K562 (cell line): ENCODE data around the gene NACC1. TPM values are rescaled to one million over a fixed set of nuclear protein-coding genes. Genes with fewer than 3 reads are reported as not detected.
A peak's percentile ranks its signal among the peaks of the same experiment; 100 is the strongest.

Experiments used
- BRCA1 ChIP-seq, 2 experiments: fragments of 450-650 bp in 1 of 2; sonication (generic) in 1 of 2; formaldehyde crosslinking in 1 of 2; IDR thresholded peaks; 2 replicates each; pipeline versions ENCODE4 v1.5.0 to v1.6.1; 2017 to 2020; ENCODE audit warnings: mild to moderate bottlenecking in 1 of 2, missing genetic modification reagents in 1 of 2
- CC2D1A ChIP-seq: fragments of 450-650 bp; IDR thresholded peaks from 2 replicates; pipeline ENCODE4 v1.6.1; 2017; ENCODE audit warnings: mild to moderate bottlenecking
- CHD1 ChIP-seq: fragments of 200-600 bp; sonication (generic); IDR thresholded peaks from one replicate; pipeline ENCODE4 v1.6.1; 2012; ENCODE audit warnings: mild to moderate bottlenecking, moderate library complexity, low read length, inconsistent platforms
- E2F5 ChIP-seq: sonication (generic); formaldehyde crosslinking; IDR thresholded peaks from 2 replicates; pipeline ENCODE4 v1.8.0; 2022; ENCODE audit warnings: mild to moderate bottlenecking, missing genetic modification reagents
- FUS ChIP-seq: fragments of 200-400 bp; formaldehyde crosslinking; optimal IDR thresholded peaks from 2 replicates; pipeline ENCODE3; 2017; ENCODE audit warnings: low read depth, low read length
- HNRNPL ChIP-seq: fragments of 200-400 bp; formaldehyde crosslinking; IDR thresholded peaks from 2 replicates; pipeline ENCODE4 v1.6.1; 2017; ENCODE audit warnings: low read depth, mild to moderate bottlenecking, low read length
- HOMEZ ChIP-seq: fragments of 250-450 bp; sonication (Bioruptor Pico); IDR thresholded peaks from 2 replicates; pipeline ENCODE4 v1.4.0; 2020; ENCODE audit warnings: mild to moderate bottlenecking, moderate library complexity
- HSF4 ChIP-seq: fragments of 250-450 bp; sonication (Bioruptor Pico); IDR thresholded peaks from 2 replicates; pipeline ENCODE4 v2.1.2; 2022; ENCODE audit warnings: mild to moderate bottlenecking, moderate library complexity, borderline replicate concordance
- NFIC ChIP-seq: fragments of 450-650 bp; IDR thresholded peaks from 2 replicates; pipeline ENCODE4 v1.6.1; 2017; ENCODE audit warnings: mild to moderate bottlenecking, inconsistent platforms
- RBM14 ChIP-seq: fragments of 200-400 bp; formaldehyde crosslinking; IDR thresholded peaks from 2 replicates; pipeline ENCODE4 v1.6.1; 2018; ENCODE audit warnings: low read depth, mild to moderate bottlenecking, low read length, moderate library complexity, borderline replicate concordance; ENCODE audit not compliant: insufficient read depth
- TEAD4 ChIP-seq, 2 experiments: sonication (generic) in 1 of 2; formaldehyde crosslinking in 1 of 2; IDR thresholded peaks; 2 replicates each; pipeline versions ENCODE4 v1.6.1 to v1.8.0; 2012 to 2022; ENCODE audit warnings: borderline replicate concordance in 1 of 2, inconsistent platforms in 1 of 2, low read length in 1 of 2, mild to moderate bottlenecking in 1 of 2, missing genetic modification reagents in 1 of 2
- TRIM28 ChIP-seq: fragments of 450-650 bp; IDR thresholded peaks from 2 replicates; pipeline ENCODE4 v1.6.1; 2017
- UBTF ChIP-seq, 2 experiments: IDR thresholded peaks; 2 replicates each; pipeline ENCODE4 v1.6.1; 2012; ENCODE audit warnings: improper control_type of control experiment in 2 of 2, low read depth in 2 of 2, low read length in 2 of 2, borderline replicate concordance in 1 of 2
- ZBTB7A ChIP-seq: IDR thresholded peaks from 2 replicates; pipeline ENCODE4 v1.6.1; 2011; ENCODE audit warnings: low read depth, mild to moderate bottlenecking, low read length, moderate library complexity, borderline replicate concordance; ENCODE audit not compliant: control insufficient read depth
- ZNF609 ChIP-seq: sonication (generic); formaldehyde crosslinking; IDR thresholded peaks from 2 replicates; pipeline ENCODE4 v1.8.1; 2023; ENCODE audit warnings: missing genetic modification reagents, mild to moderate bottlenecking, borderline replicate concordance
- polyA plus RNA-seq, 8 experiments: library from polyadenylated mRNA; depleted of rRNA in 4 of 8; stranded (reverse) in 5 of 8; unstranded in 3 of 8; fragments of >200 nt; fragmentation: Nextera tagmentation in 2 of 8; fragmentation: Illumina TruSeq in 1 of 8; extraction: Ambion mirVana in 2 of 8; extraction: Trizol in 1 of 8; gene quantifications; 2 replicates each; pipeline versions ENCODE4 v1.2.1 to v1.2.3, GENCODE V29; 2011 to 2014; ENCODE audit warnings: inconsistent platforms in 1 of 8, missing spikeins in 1 of 8
- total RNA-seq, 7 experiments: library from RNA; depleted of rRNA in 6 of 7; stranded (reverse); fragments of >200 nt in 6 of 7; fragmentation: Illumina TruSeq in 2 of 7; extraction: Trizol in 2 of 7; gene quantifications; 2 replicates each; pipeline versions ENCODE4 v1.2.1 to v1.2.3, GENCODE V29; 2011 to 2021; ENCODE audit warnings: low replicate concordance in 1 of 7

Gene NACC1
- total and polyA plus RNA-seq, 9 of the 15 experiments (the other 6 are each of a cell fraction or from before 2014, with no cell fraction given) = 0.04 to 96.6 (median 25.8) TPM

- peak; percentile 48 for TF ChIP-seq NFIC
- no peak for TF ChIP-seq BRCA1 (IDR thresholded peaks at IDR 0.05)
- TF ChIP-seq BRCA1 (CRISPR knock-in tag; IDR thresholded peaks at IDR 0.05) = no peak
- TF ChIP-seq FUS = no peak
- no peak for TF ChIP-seq CC2D1A
- TF ChIP-seq TRIM28 = 0 out of 2 replicates have a peak, but pooled peaks have one; percentile 12
- TF ChIP-seq HOMEZ (CRISPR knock-in tag) = no peak
- 0 out of 2 replicates have a peak, but pooled peaks have one; percentile 66 for TF ChIP-seq RBM14
- no peak for TF ChIP-seq CHD1
- TF ChIP-seq ZNF609 (CRISPR knock-in tag) = 0 out of 2 replicates have a peak, but pooled peaks have one; percentile 29
- peak; percentile 40; the same call in 1 of the 2 replicates for TF ChIP-seq HSF4 (CRISPR knock-in tag)
- no peak for TF ChIP-seq TEAD4 (IDR thresholded peaks at IDR 0.05; ENCODE audit: low read length)
- TF ChIP-seq TEAD4 (CRISPR knock-in tag; IDR thresholded peaks at IDR 0.05; ENCODE audit: borderline replicate concordance) = no peak
- TF ChIP-seq UBTF (IDR thresholded peaks at IDR 0.05; ENCODE audit: borderline replicate concordance in 1 of 2, low read depth in 2 of 2, low read length in 2 of 2) = no peak
- peak; percentile 96 for TF ChIP-seq ZBTB7A
- peak; percentile 76 for TF ChIP-seq HNRNPL
- TF ChIP-seq E2F5 (CRISPR knock-in tag) = peak; percentile 51; the same call in 1 of the 2 replicates
Observed at GRCh38 chr19:13104360-13104847, 13.7 kb upstream of the NACC1 start (continued).
